ENCODE data around the gene DYNC1LI2. TPM values are rescaled to one million over a fixed set of nuclear protein-coding genes. Genes with fewer than 3 reads are reported as not detected.
"Not testable (repeated sequence)": the region's sequence is repeated elsewhere in the genome, so short reads cannot be mapped to it uniquely, and the experiment has no call there.

The DYNC1LI2 gene
- total RNA-seq, 1 experiment from 2014 or later, result 92.8 TPM

GRCh38 chr16:66687906-66688625, 63.3 kb downstream of the DYNC1LI2 start:
- Histone ChIP-seq H3K36me3 (ENCODE audit: control insufficient read depth in 1 of 2, insufficient read depth in 2 of 2, low read length in 2 of 2) (no peaks in the 10 kb centered on the region), H3K9me3 (ENCODE audit: control insufficient read depth in 1 of 2, insufficient read depth in 1 of 2, low read depth in 1 of 2, low read length in 2 of 2) (no peaks in the 10 kb centered on the region), H3K27ac (ENCODE audit: low read depth, low read length) (no peak overlapping the region), H3K4me2 (ENCODE audit: low read length) (no peak overlapping the region), H3K27me3 (ENCODE audit: insufficient read depth, low read length) (no peaks in the 10 kb centered on the region), H3K9me2 (ENCODE audit: insufficient read depth) (no peaks in the 10 kb centered on the region), H3K79me2 (ENCODE audit: insufficient read depth, low read length) (peaks cover 72% of the 10 kb centered on the region), H2AFZ (ENCODE audit: low read depth, low read length, poor library complexity, severe bottlenecking) (no peak overlapping the region), H4K20me1 (ENCODE audit: insufficient read depth) (no peaks in the 10 kb centered on the region), H3K4me1 (ENCODE audit: control insufficient read depth in 1 of 2, insufficient read depth in 2 of 2, low read length in 2 of 2) (no peaks in the 10 kb centered on the region; a peak in 1 of 4 replicates), H3K9ac (ENCODE audit: low read length) (no peak overlapping the region), H3K4me3 (replicated peaks in 1 of 2; ENCODE audit: low read depth in 1 of 2, low read length in 2 of 2) (no peak overlapping the region)
- CTCF ChIA-PET, result no interaction called here
- intact Hi-C loops (cut with micrococcal nuclease), result no loop called here
- no peak for ATAC-seq
- TF ChIP-seq EGR1 (IDR thresholded peaks at IDR 0.05; ENCODE audit: low read depth), result no peak
- TF ChIP-seq FOSL1 (IDR thresholded peaks at IDR 0.05; ENCODE audit: low read depth), result no peak
- no peak for TF ChIP-seq EZH2 (IDR thresholded peaks at IDR 0.05)
- no peak for TF ChIP-seq ZNF274 (IDR thresholded peaks at IDR 0.05; ENCODE audit: low read depth, low read length)
- no peak for TF ChIP-seq SP1 (IDR thresholded peaks at IDR 0.05; ENCODE audit: low read depth)
- no peak for TF ChIP-seq ATF3 (IDR thresholded peaks at IDR 0.05)
- TF ChIP-seq REST (IDR thresholded peaks at IDR 0.05; ENCODE audit: low read depth), result no peak
- TF ChIP-seq TCF7L2 (IDR thresholded peaks at IDR 0.05; ENCODE audit: borderline replicate concordance, extremely low read depth, insufficient read depth, insufficient read length), result no peak
- TF ChIP-seq ELF1 (IDR thresholded peaks at IDR 0.05; ENCODE audit: borderline replicate concordance, low read depth), result no peak
- no peak for TF ChIP-seq RAD21 (IDR thresholded peaks at IDR 0.05; ENCODE audit: low read depth)
- BruUV-seq (replicated peaks), result no TSS peak
- RAD21 ChIA-PET (ENCODE audit: low non-redundant PET in 1 of 2, low total read pairs in 2 of 2, uncharacterized antibody in 2 of 2, unreplicated experiment in 2 of 2), result no interaction called here
- DNase-seq (ENCODE audit: low read depth, low spot score), result no peak
- POLR2A ChIA-PET, result no interaction called here

GRCh38 chr16:66685501-66686115, 65.8 kb downstream of the DYNC1LI2 start:
- H3K4me3 ChIP-seq (replicated peaks in 1 of 2; ENCODE audit: low read depth in 1 of 2, low read length in 2 of 2); POLR2A ChIA-PET; RAD21 ChIA-PET (ENCODE audit: low non-redundant PET in 1 of 2, low total read pairs in 2 of 2, uncharacterized antibody in 2 of 2, unreplicated experiment in 2 of 2); BruUV-seq (replicated peaks); H3K4me2 ChIP-seq (ENCODE audit: low read length); ATAC-seq; H3K27me3 ChIP-seq (ENCODE audit: insufficient read depth, low read length); H3K27ac ChIP-seq (ENCODE audit: low read depth, low read length); intact Hi-C loops (cut with micrococcal nuclease); H3K9me2 ChIP-seq (ENCODE audit: insufficient read depth); H4K20me1 ChIP-seq (ENCODE audit: insufficient read depth); H3K9ac ChIP-seq (ENCODE audit: low read length); H3K36me3 ChIP-seq (ENCODE audit: control insufficient read depth in 1 of 2, insufficient read depth in 2 of 2, low read length in 2 of 2); DNase-seq (ENCODE audit: low read depth, low spot score); H2AFZ ChIP-seq (ENCODE audit: low read depth, low read length, poor library complexity, severe bottlenecking); H3K9me3 ChIP-seq (ENCODE audit: control insufficient read depth in 1 of 2, insufficient read depth in 1 of 2, low read depth in 1 of 2, low read length in 2 of 2): not testable (repeated sequence)
- CTCF ChIA-PET, result interaction anchor here (0.9 kb wide), 1 partner anchor 34 kb away, joined by 3 read pairs; no protein-coding TSS in a partner anchor
- Histone ChIP-seq H3K4me1 (ENCODE audit: control insufficient read depth in 1 of 2, insufficient read depth in 2 of 2, low read length in 2 of 2) (peaks cover 3 to 14% of the 10 kb centered on the region in 2 experiments; a peak in 3 of 4 replicates), H3K79me2 (ENCODE audit: insufficient read depth, low read length) (peaks cover 53% of the 10 kb centered on the region)

Measured in HCT116 (cell line).